ENCODE data around the gene CDHR2.

The CDHR2 gene

GRCh38 chr5:176578391-176578808 is 29.3 kb downstream of the CDHR2 start:
- no peak overlapping the region for H3K9ac ChIP-seq (ENCODE audit: low read length)

DNA sequence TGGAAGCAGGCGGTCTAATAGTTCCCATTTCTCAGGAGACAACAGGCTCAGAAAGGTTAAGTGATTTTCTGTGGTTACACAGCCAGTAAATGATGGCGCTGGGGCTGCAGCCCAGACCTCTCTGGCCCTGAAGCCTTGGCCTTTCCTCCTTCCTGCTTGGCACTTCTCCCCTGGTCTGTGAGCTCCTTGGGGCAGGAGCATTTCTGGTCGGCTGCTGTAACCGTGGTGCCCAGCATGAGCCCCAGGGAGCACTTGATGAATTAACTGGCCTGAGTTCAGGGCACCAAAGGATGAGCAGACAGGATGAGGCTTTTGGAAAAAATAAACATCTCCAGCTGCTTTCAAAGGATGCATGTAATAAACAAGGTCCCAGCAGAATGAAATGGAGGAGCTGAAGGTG is 30.2 kb downstream of the CDHR2 start:
- Histone ChIP-seq H2BK12ac (ENCODE audit: low read length) (no peak overlapping the region), H3K27ac (ENCODE audit: low read depth, low read length) (no peak overlapping the region), H3K18ac (ENCODE audit: low read length) (no peak overlapping the region), H4K91ac (ENCODE audit: low read depth, low read length) (no peak overlapping the region), H3K36me3 (ENCODE audit: control insufficient read depth in 1 of 2, insufficient read depth in 2 of 2, low read length in 2 of 2) (no peaks in the 10 kb centered on the region), H3K4me1 (ENCODE audit: control insufficient read depth in 1 of 2, insufficient read depth in 2 of 2, low read length in 2 of 2) (no peaks in the 10 kb centered on the region), H3K79me2 (ENCODE audit: control insufficient read depth, insufficient read depth, low read length, poor library complexity) (no peaks in the 10 kb centered on the region), H3K79me1 (ENCODE audit: low read length) (no peaks in the 10 kb centered on the region), H3K14ac (ENCODE audit: low read length) (no peak overlapping the region), H3K4me2 (ENCODE audit: low read length) (no peak overlapping the region), H2BK120ac (ENCODE audit: insufficient read depth, low read length, poor library complexity) (no peak overlapping the region), H3K4ac (ENCODE audit: low read depth, low read length) (no peak overlapping the region), H4K12ac (ENCODE audit: low read depth, low read length) (no peak overlapping the region), H2AFZ (ENCODE audit: insufficient read depth, low read length, poor library complexity) (no peak overlapping the region), H3K9me3 (ENCODE audit: insufficient read depth, low read depth, low read length) (peaks cover 15% of the 10 kb centered on the region), H3K27me3 (ENCODE audit: insufficient read depth, low read length) (no peaks in the 10 kb centered on the region), H3K9ac (ENCODE audit: low read length) (no peak overlapping the region), H3K23ac (ENCODE audit: low read length) (no peak overlapping the region), H2AK5ac (ENCODE audit: low read length) (no peak overlapping the region), H4K8ac (ENCODE audit: low read depth, low read length) (no peak overlapping the region), H2BK5ac (ENCODE audit: low read depth, low read length, poor library complexity) (no peak overlapping the region), H3K4me3 (ENCODE audit: low read depth, low read length) (no peak overlapping the region)
- no CpG with 5 or more reads among the region's 4 CpGs for WGBS (ENCODE audit: extremely low coverage, insufficient coverage, insufficient read length)
- DNase-seq: no peak

More at GRCh38 chr5:176578391-176578808, 29.3 kb downstream of the CDHR2 start:
- DNase-seq: peak; percentile 81 to 90
- Histone ChIP-seq H3K79me2 (ENCODE audit: control insufficient read depth, insufficient read depth, low read length, poor library complexity) (no peaks in the 10 kb centered on the region), H2AK5ac (ENCODE audit: low read length) (no peak overlapping the region), H2BK12ac (ENCODE audit: low read length) (no peak overlapping the region), H3K4me1 (ENCODE audit: control insufficient read depth in 1 of 2, insufficient read depth in 2 of 2, low read length in 2 of 2) (no peaks in the 10 kb centered on the region), H3K9me3 (ENCODE audit: insufficient read depth, low read depth, low read length) (peaks cover 8% of the 10 kb centered on the region), H3K18ac (ENCODE audit: low read length) (no peak overlapping the region), H3K27ac (ENCODE audit: low read depth, low read length) (no peak overlapping the region), H3K4me3 (ENCODE audit: low read depth, low read length) (no peak overlapping the region), H4K8ac (ENCODE audit: low read depth, low read length) (no peak overlapping the region), H2BK120ac (ENCODE audit: insufficient read depth, low read length, poor library complexity) (no peak overlapping the region), H4K12ac (ENCODE audit: low read depth, low read length) (no peak overlapping the region), H2AFZ (ENCODE audit: insufficient read depth, low read length, poor library complexity) (no peak overlapping the region), H3K4ac (ENCODE audit: low read depth, low read length) (no peak overlapping the region), H2BK5ac (ENCODE audit: low read depth, low read length, poor library complexity) (no peak overlapping the region), H3K79me1 (ENCODE audit: low read length) (no peaks in the 10 kb centered on the region), H3K14ac (ENCODE audit: low read length) (no peak overlapping the region), H4K91ac (ENCODE audit: low read depth, low read length) (no peak overlapping the region), H3K4me2 (ENCODE audit: low read length) (no peak overlapping the region), H3K36me3 (ENCODE audit: control insufficient read depth in 1 of 2, insufficient read depth in 2 of 2, low read length in 2 of 2) (no peaks in the 10 kb centered on the region), H3K27me3 (ENCODE audit: insufficient read depth, low read length) (no peaks in the 10 kb centered on the region), H3K23ac (ENCODE audit: low read length) (no peak overlapping the region)
- no CpG with 5 or more reads among the region's 15 CpGs for WGBS (ENCODE audit: extremely low coverage, insufficient coverage, insufficient read length)

DNA sequence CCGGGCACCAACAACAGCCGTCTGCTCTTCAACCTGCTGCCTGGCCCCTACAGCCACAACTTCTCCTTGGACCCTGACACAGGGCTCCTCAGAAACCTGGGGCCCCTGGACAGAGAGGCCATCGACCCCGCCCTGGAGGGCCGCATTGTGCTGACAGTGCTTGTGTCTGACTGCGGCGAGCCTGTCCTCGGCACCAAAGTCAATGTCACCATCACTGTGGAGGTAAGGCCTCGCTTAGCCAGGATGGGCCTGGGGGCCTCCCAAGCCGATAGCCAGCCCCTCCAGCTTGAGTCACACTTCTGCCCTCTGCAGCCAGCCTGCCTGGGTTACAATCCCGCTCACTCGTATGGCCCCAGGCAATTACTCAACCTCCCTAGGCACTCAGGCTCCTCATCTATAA is 32.2 kb downstream of the CDHR2 start:
- DNase-seq: no peak
- Histone ChIP-seq H3K4ac (ENCODE audit: low read depth, low read length) (no peak overlapping the region), H3K4me1 (ENCODE audit: control insufficient read depth in 1 of 2, insufficient read depth in 2 of 2, low read length in 2 of 2) (no peaks in the 10 kb centered on the region), H3K9ac (ENCODE audit: low read length) (no peak overlapping the region), H4K91ac (ENCODE audit: low read depth, low read length) (no peak overlapping the region), H4K12ac (ENCODE audit: low read depth, low read length) (no peak overlapping the region), H4K8ac (ENCODE audit: low read depth, low read length) (no peak overlapping the region), H2BK120ac (ENCODE audit: insufficient read depth, low read length, poor library complexity) (no peak overlapping the region), H3K18ac (ENCODE audit: low read length) (no peak overlapping the region), H3K14ac (ENCODE audit: low read length) (no peak overlapping the region), H3K79me1 (ENCODE audit: low read length) (no peaks in the 10 kb centered on the region), H3K79me2 (ENCODE audit: control insufficient read depth, insufficient read depth, low read length, poor library complexity) (no peaks in the 10 kb centered on the region), H3K23ac (ENCODE audit: low read length) (no peak overlapping the region), H2BK12ac (ENCODE audit: low read length) (no peak overlapping the region), H2BK5ac (ENCODE audit: low read depth, low read length, poor library complexity) (no peak overlapping the region), H3K4me2 (ENCODE audit: low read length) (no peak overlapping the region), H3K27ac (ENCODE audit: low read depth, low read length) (no peak overlapping the region), H2AFZ (ENCODE audit: insufficient read depth, low read length, poor library complexity) (no peak overlapping the region), H2AK5ac (ENCODE audit: low read length) (no peak overlapping the region), H3K4me3 (ENCODE audit: low read depth, low read length) (no peak overlapping the region), H3K9me3 (ENCODE audit: insufficient read depth, low read depth, low read length) (peaks cover 25% of the 10 kb centered on the region), H3K36me3 (ENCODE audit: control insufficient read depth in 1 of 2, insufficient read depth in 2 of 2, low read length in 2 of 2) (no peaks in the 10 kb centered on the region), H3K27me3 (ENCODE audit: insufficient read depth, low read length) (no peaks in the 10 kb centered on the region)
- WGBS (ENCODE audit: extremely low coverage, insufficient coverage, insufficient read length): no CpG with 5 or more reads among the region's 12 CpGs

DNA sequence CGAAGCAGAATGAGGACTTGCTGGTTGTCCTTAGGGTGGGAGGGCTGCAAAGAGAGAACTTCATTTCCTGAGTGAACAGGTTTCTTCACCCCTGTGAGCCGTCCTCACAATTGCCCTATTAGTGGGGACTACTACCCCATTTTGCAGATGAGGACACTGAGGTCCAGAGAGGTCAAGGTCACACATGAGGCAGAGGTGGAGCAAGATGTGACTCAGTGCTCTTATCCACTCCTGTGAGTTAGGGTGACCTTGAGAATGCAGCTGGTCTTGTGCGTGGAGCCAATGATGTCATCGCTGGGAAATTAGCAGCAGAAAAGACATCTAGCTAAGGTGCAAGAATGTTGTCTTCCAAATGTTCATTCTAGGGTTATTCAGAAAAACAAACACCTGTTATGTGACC is 33.9 kb downstream of the CDHR2 start:
- H3K4me1 ChIP-seq (ENCODE audit: control insufficient read depth in 1 of 2, insufficient read depth in 2 of 2, low read length in 2 of 2): no peaks in the 10 kb centered on the region

More for the DNA sequence above, 33.9 kb downstream of the CDHR2 start:
- Histone ChIP-seq H3K79me1 (ENCODE audit: low read length) (no peaks in the 10 kb centered on the region), H3K27me3 (ENCODE audit: insufficient read depth, low read length) (no peaks in the 10 kb centered on the region), H3K18ac (ENCODE audit: low read length) (no peak overlapping the region), H4K12ac (ENCODE audit: low read depth, low read length) (no peak overlapping the region), H3K79me2 (ENCODE audit: control insufficient read depth, insufficient read depth, low read length, poor library complexity) (no peaks in the 10 kb centered on the region), H4K8ac (ENCODE audit: low read depth, low read length) (no peak overlapping the region), H3K14ac (ENCODE audit: low read length) (no peak overlapping the region), H3K4me3 (ENCODE audit: low read depth, low read length) (no peak overlapping the region), H3K4ac (ENCODE audit: low read depth, low read length) (no peak overlapping the region), H2BK12ac (ENCODE audit: low read length) (no peak overlapping the region), H2AK5ac (ENCODE audit: low read length) (no peak overlapping the region), H3K36me3 (ENCODE audit: control insufficient read depth in 1 of 2, insufficient read depth in 2 of 2, low read length in 2 of 2) (no peaks in the 10 kb centered on the region), H3K9me3 (ENCODE audit: insufficient read depth, low read depth, low read length) (peaks cover 29% of the 10 kb centered on the region), H4K91ac (ENCODE audit: low read depth, low read length) (no peak overlapping the region), H2BK120ac (ENCODE audit: insufficient read depth, low read length, poor library complexity) (no peak overlapping the region), H3K27ac (ENCODE audit: low read depth, low read length) (no peak overlapping the region), H2AFZ (ENCODE audit: insufficient read depth, low read length, poor library complexity) (no peak overlapping the region), H3K23ac (ENCODE audit: low read length) (no peak overlapping the region), H3K4me2 (ENCODE audit: low read length) (no peak overlapping the region), H3K9ac (ENCODE audit: low read length) (no peak overlapping the region), H2BK5ac (ENCODE audit: low read depth, low read length, poor library complexity) (no peak overlapping the region)
- DNase-seq: no peak
- WGBS (ENCODE audit: extremely low coverage, insufficient coverage, insufficient read length): no CpG with 5 or more reads among the region's 4 CpGs
